GM12878 (cell line): ENCODE results near the gene ZNF335. TPM values are rescaled to one million over a fixed set of nuclear protein-coding genes. Genes with fewer than 3 reads are reported as not detected.

Experiments used
- ATAC-seq: fragments of 200-7000 bp; cut with Tn5 transposase; 3 replicates; pipeline ENCODE4 v1.9.1; 2020; ENCODE audit warnings: mild to moderate bottlenecking, moderate library complexity
- BruUV-seq: library from RNA; stranded (reverse); fragments of 400-500 nt; replicated peaks from 2 replicates; lab custom pipeline; 2021; lab: Mats Ljungman, UMichigan
- CTCF ChIA-PET: fragments of 300-600 bp; sonication (Branson Sonifier 250); formaldehyde crosslinking; extraction: SDS; loops from one replicate; lab custom pipeline; 2021; ENCODE audit warnings: inconsistent platforms; lab: Yijun Ruan, JAX
- POLR2A ChIA-PET: fragments of 350-600 bp; formaldehyde crosslinking; extraction: SDS; loops from one replicate; lab custom pipeline; 2021; ENCODE audit warnings: inconsistent platforms; lab: Charles Lee
- RAD21 ChIA-PET: fragments of 300-600 bp; sonication (Branson Sonifier 250); formaldehyde crosslinking; loops from one replicate; lab custom pipeline; 2023; ENCODE audit warnings: antibody characterized with exemption; ENCODE audit not compliant: unreplicated experiment; lab: Charles Lee
- SMC1A ChIA-PET: fragments of 300-600 bp; sonication (Branson Sonifier 250); formaldehyde crosslinking; loops from one replicate; lab custom pipeline; 2023; ENCODE audit not compliant: unreplicated experiment, uncharacterized antibody; lab: Charles Lee
- DNase-seq: peaks from one replicate; pipeline ENCODE4 v3.0.0-alpha.2; 2011; ENCODE audit warnings: low read depth, low spot score
- FAIRE-seq: peaks from 3 replicates; lab custom pipeline; 2011; peaks lifted over from hg19 to GRCh38; lab: Jason Lieb, UNC
- H2AFZ ChIP-seq: 2 replicates; pipeline ENCODE4 v1.6.0; 2011; ENCODE audit warnings: low read depth, low read length, control low read depth; ENCODE audit not compliant: control insufficient read depth
- H3K27ac ChIP-seq: 2 replicates; pipeline ENCODE4 v1.5.1; 2011; ENCODE audit warnings: control low read depth; ENCODE audit not compliant: control insufficient read depth, insufficient read depth
- H3K27me3 ChIP-seq, 2 experiments: replicated peaks in 1 of 2; 2 replicates each; pipeline versions ENCODE4 v1.6.0 to v1.6.1; 2011; ENCODE audit warnings: low read length in 1 of 2; ENCODE audit not compliant: control insufficient read depth in 2 of 2, insufficient read depth in 2 of 2
- H3K36me3 ChIP-seq, 2 experiments: 2 replicates each; pipeline ENCODE4 v1.5.1; 2011; ENCODE audit warnings: low read length in 1 of 2; ENCODE audit not compliant: control insufficient read depth in 2 of 2, insufficient read depth in 2 of 2
- H3K4me1 ChIP-seq: 2 replicates; pipeline ENCODE4 v1.6.1; 2011; ENCODE audit warnings: mild to moderate bottlenecking, low read length, moderate library complexity, mixed read lengths; ENCODE audit not compliant: control insufficient read depth, insufficient read depth
- H3K4me2 ChIP-seq: 2 replicates; pipeline ENCODE4 v1.6.0; 2011; ENCODE audit warnings: control low read depth; ENCODE audit not compliant: control insufficient read depth, insufficient read depth
- H3K4me3 ChIP-seq: fragments of 200-600 bp; sonication (generic); 2 replicates; pipeline ENCODE4 v1.5.1; 2016
- H3K79me2 ChIP-seq: 2 replicates; pipeline ENCODE4 v1.6.0; 2011; ENCODE audit warnings: low read length; ENCODE audit not compliant: control insufficient read depth, insufficient read depth
- H3K9ac ChIP-seq: 2 replicates; pipeline ENCODE4 v1.8.0; 2011; ENCODE audit warnings: low read length, control low read depth, mixed read lengths; ENCODE audit not compliant: control insufficient read depth, insufficient read depth
- H3K9me3 ChIP-seq: replicated peaks from 3 replicates; pipeline ENCODE4 v1.5.1; 2011; ENCODE audit warnings: mild to moderate bottlenecking, low read length; ENCODE audit not compliant: control insufficient read depth, insufficient read depth
- H4K20me1 ChIP-seq: 2 replicates; pipeline ENCODE4 v1.6.0; 2011; ENCODE audit not compliant: control insufficient read depth, insufficient read depth
- FOXM1 ChIP-seq: IDR thresholded peaks from 2 replicates; pipeline ENCODE4 v1.6.1; 2012; ENCODE audit warnings: low read depth, mild to moderate bottlenecking, inconsistent platforms, low read length, moderate library complexity
- PML ChIP-seq: IDR thresholded peaks from 2 replicates; pipeline ENCODE4 v1.6.1; 2012; ENCODE audit warnings: low read length, inconsistent platforms
- POU2F2 ChIP-seq: IDR thresholded peaks from 3 replicates; pipeline ENCODE4 v1.6.1; 2011; ENCODE audit warnings: low read depth, mild to moderate bottlenecking, low read length, borderline replicate concordance
- RBBP5 ChIP-seq: fragments of 200-600 bp; sonication (generic); conservative IDR thresholded peaks from 2 replicates; pipeline ENCODE4 v1.6.1; 2016
- REST ChIP-seq: IDR thresholded peaks from 2 replicates; pipeline ENCODE4 v1.6.1; 2012; ENCODE audit warnings: mild to moderate bottlenecking, low read depth, low read length
- TBL1XR1 ChIP-seq: IDR thresholded peaks from 2 replicates; pipeline ENCODE4 v1.6.1; 2012; ENCODE audit warnings: low read depth, low read length, improper control_type of control experiment
- WRNIP1 ChIP-seq: IDR thresholded peaks from 2 replicates; pipeline ENCODE4 v1.6.1; 2011; ENCODE audit warnings: low read depth, low read length, improper control_type of control experiment, borderline replicate concordance
- YBX1 ChIP-seq: fragments of 450-650 bp; IDR thresholded peaks from 2 replicates; pipeline ENCODE4 v1.6.1; 2016; ENCODE audit warnings: antibody characterized with exemption
- ZNF384 ChIP-seq: IDR thresholded peaks from 2 replicates; pipeline ENCODE4 v1.6.1; 2012; ENCODE audit warnings: low read depth, mild to moderate bottlenecking, low read length, improper control_type of control experiment, borderline replicate concordance
- ZNF622 ChIP-seq: fragments of 450-650 bp; IDR thresholded peaks from 2 replicates; pipeline ENCODE4 v1.6.1; 2017; ENCODE audit warnings: mild to moderate bottlenecking, inconsistent platforms
- ZNF687 ChIP-seq: fragments of 450-650 bp; IDR thresholded peaks from 2 replicates; pipeline ENCODE4 v1.6.1; 2017; ENCODE audit warnings: mild to moderate bottlenecking, moderate library complexity
- WGBS: methylation state at CpG from one replicate; pipeline ENCODE4 v1.1.6; 2016; ENCODE audit warnings: low lambda C conversion rate; ENCODE audit not compliant: insufficient replicate concordance, insufficient coverage; ENCODE audit errors: missing lambda C conversion rate; 5-methylcytosine and 5-hydroxymethylcytosine counted together
- in situ Hi-C: fragments of 300-500 bp; cut with MboI; formaldehyde crosslinking; loops from 9 replicates; pipeline ENCODE4 v1.14.3; 2018; ENCODE audit warnings: mixed read lengths
- intact Hi-C: fragments of 100-400 bp; cut with micrococcal nuclease; formaldehyde crosslinking; loops from one replicate; pipeline ENCODE4 v1.14.2; 2022; ENCODE audit not compliant: unreplicated experiment
- polyA plus RNA-seq, 11 experiments: library from polyadenylated mRNA; depleted of rRNA in 4 of 11; unstranded in 6 of 11; stranded (reverse) in 5 of 11; fragments of >200 nt; fragmentation: Nextera tagmentation in 4 of 11; fragmentation: Illumina TruSeq in 1 of 11; extraction: Ambion mirVana in 4 of 11; extraction: Trizol in 1 of 11; gene quantifications; 1 replicate in 1 of 11; 2 replicates in 10 of 11; pipeline versions ENCODE4 v1.2.1 to v1.2.3, GENCODE V29; 2011 to 2016; ENCODE audit warnings: inconsistent platforms in 2 of 11, missing spikeins in 2 of 11, low read depth in 1 of 11
- total RNA-seq, 4 experiments: library from RNA; depleted of rRNA in 3 of 4; stranded (reverse); fragments of >200 nt in 3 of 4; fragmentation: Illumina TruSeq in 1 of 4; extraction: Trizol in 1 of 4; gene quantifications; 2 replicates each; pipeline versions ENCODE4 v1.2.1 to v1.2.3, GENCODE V29; 2013 to 2021

The ZNF335 gene
- total and polyA plus RNA-seq, 10 of the 15 experiments (the other 5 are each of a cell fraction or from before 2014, with no cell fraction given) = 0.74 to 30.1 (median 14.5) TPM

GRCh38 chr20:45959126-45959525 is 12.9 kb downstream of the ZNF335 start:
- RAD21 ChIA-PET = interaction anchor here (1.4 to 6.3 kb wide), 3 partner anchors 24 to 160 kb away, joined by 3 to 66 read pairs (median 4); partner anchors contain the start of gene PCIF1
- DNase-seq (no peak), ATAC-seq (no peak), FAIRE-seq (no peak)
- Histone ChIP-seq H3K4me1 (peaks cover 15% of the 10 kb centered on the region), H3K9ac (no peak overlapping the region), H3K36me3 (peaks cover 22 to 49% of the 10 kb centered on the region in 2 experiments), H4K20me1 (no peaks in the 10 kb centered on the region), H2AFZ (no peak overlapping the region), H3K4me2 (no peak overlapping the region), H3K79me2 (no peaks in the 10 kb centered on the region), H3K4me3 (no peak overlapping the region), H3K27ac (no peak overlapping the region), H3K27me3 (no peaks in the 10 kb centered on the region), H3K9me3 (no peaks in the 10 kb centered on the region)
- TF ChIP-seq POU2F2 (no peak), REST (no peak), ZNF384 (no peak), YBX1 (no peak), PML (no peak), ZNF687 (no peak), ZNF622 (no peak), RBBP5 (no peak), WRNIP1 (no peak), TBL1XR1 (no peak), FOXM1 (no peak)
- in situ Hi-C loops = no loop called here
- CTCF ChIA-PET = interaction anchor here (0.7 to 9.4 kb wide), 6 partner anchors 12 to 159 kb away, joined by 3 to 130 read pairs (median 4); partner anchors contain the start of genes ZNF335 and ZSWIM1
- SMC1A ChIA-PET = interaction anchor here (1.6 to 4.8 kb wide), 3 partner anchors 11 to 102 kb away, joined by 3 to 34 read pairs (median 33); partner anchors contain the start of gene PCIF1
- intact Hi-C loops = no loop called here
- 90% methylated on average over 15 of the region's 16 CpGs for WGBS
- no TSS peak for BruUV-seq
- POLR2A ChIA-PET = interaction anchor here (1.2 to 3.2 kb wide), 5 partner anchors 10 to 26 kb away, joined by 3 to 35 read pairs (median 13); partner anchors contain the start of gene PCIF1
